GM19395 (cell line): ENCODE measurements around the gene PCDHA1.

ENCODE experiments used
- ATAC-seq: cut with Tn5 transposase; IDR thresholded peaks from one replicate; pipeline ENCODE4 v1.9.1; 2021; ENCODE audit warnings: mild to moderate bottlenecking, moderate library complexity; ENCODE audit not compliant: unreplicated experiment

PCDHA1 gene

DNA sequence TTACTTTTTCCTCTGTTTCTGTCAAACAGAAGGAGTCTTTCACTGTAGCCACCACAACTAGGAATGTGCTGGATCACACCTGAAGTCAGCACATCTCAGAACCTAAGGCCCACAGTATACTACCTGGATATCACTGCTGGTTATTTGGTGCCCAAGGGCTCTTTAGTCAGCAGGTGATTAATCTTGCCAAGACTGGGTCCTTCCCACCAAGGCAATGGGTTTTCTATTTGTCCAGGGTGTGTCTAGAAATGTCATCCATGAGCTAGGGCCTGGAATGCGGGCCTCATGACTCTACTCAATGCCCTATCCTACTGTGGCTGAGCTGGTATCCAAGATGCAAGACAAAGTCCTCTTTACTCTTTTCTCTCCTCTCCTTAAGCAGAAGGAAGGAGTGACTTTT, 130.4 kb downstream of the PCDHA1 start:
- no peak for ATAC-seq

- ATAC-seq: no peak
Measured at GRCh38 chr5:140923601-140924000, 137.7 kb downstream of the PCDHA1 start.

DNA sequence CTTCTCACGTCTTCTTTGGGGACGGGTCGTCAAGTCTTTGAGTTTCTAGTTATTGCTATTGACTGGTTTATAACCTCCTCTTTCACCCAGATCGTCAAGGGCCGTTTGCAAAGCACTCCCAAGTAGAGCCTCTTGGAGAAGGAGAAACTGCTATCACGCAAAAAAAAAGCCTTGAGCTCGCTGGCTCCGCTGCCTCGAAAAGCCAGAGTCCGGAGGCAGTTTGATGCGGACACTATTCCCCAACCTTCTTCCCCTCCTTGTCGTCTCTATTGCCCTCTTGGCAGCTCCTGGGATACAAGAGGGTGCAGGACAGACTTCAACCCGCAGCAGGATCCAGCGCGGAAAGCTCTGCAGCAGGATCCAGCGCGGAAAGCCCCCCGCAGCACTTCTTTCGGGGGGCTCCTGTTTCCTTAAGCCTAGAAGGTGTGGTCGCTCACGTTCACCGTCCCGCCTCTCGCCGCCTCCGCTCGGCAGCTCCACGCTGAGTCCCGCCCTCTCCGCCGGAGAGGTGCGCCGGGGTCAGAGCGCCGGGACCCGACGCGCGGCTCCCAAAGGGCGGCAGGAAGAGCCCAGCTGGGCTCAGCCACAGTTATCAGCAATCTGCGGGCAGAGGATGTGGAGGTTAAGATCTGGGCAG, 140.0 kb downstream of the PCDHA1 start, which contains the start of gene PCDHAC1:
Gene PCDHAC1, plus strand, starts transcription at position 494 of the 637 bp plus-strand sequence. CDS start 594 bp downstream, outside the sequence.
- ATAC-seq: no peak

DNA sequence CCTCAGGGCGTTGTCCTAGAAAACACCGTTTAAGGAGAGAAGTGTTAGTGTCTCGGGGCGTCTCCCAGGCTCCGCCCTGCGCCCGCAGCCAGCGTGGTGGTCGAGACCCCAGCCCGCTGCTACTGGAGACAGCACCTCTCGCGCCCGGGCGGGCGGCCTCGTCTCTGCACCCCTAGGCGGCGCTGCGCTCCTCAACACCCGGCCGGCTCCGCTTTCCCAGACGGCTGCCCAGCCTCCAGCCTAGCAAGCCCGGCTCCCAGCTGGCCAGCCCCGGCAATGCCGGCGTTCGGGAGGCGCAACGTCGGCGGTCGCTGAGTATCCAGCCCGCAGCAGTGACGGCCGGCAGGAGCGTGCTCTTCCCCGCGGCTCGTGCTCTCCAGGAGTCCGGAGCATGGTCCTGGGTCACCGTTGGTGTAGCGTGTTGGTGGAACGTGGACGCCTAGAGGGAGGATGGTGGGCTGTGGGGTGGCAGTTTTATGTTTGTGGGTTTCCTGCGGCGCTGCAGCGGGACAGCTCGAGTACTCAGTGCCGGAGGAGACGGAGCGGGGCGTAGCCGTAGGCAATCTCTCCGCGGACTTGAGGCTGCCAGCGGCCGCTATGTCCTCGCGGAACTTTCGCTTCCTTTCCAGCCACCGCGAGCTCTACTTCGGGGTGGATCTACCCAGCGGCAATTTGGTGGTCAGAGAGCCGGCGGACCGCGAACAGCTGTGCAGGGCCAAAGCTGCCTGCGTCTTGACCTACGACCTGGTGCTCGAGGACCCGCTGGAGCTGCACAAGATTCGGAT, 140.7 kb downstream of the PCDHA1 start:
- no peak for ATAC-seq

GRCh38 chr5:140927228-140927573, 141.3 kb downstream of the PCDHA1 start:
- no peak for ATAC-seq

DNA sequence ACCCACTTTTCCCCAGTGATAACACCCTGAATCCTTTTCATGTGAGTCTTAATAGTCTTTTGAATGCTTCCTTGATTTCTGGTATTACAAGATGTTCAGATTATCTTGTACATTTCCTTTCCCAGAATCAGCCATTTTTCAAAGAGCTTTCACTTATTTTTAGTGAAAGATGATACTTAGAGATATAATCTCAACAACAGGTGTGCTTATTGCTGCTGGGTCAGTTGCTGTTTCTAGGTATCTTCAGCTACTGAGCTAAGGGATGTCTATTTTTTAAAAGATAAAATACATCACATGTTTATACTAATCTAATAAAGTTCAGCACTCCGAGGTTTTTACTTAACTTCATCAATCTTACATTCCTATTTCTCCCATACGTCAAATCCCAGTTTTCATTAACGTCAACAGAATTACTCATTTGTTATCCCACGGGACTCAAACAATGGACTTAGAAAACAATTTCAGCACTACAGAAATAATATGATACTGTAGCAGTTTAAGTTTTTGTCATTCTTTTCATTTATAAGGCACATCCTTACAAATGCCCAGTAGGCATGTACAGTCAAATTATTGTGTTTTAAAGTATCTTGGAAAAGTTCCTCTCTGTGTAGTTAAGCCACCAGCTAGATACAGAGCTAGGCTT, 149.1 kb downstream of the PCDHA1 start:
- no peak for ATAC-seq

GRCh38 chr5:140946578-140946977, 160.6 kb downstream of the PCDHA1 start:
- no peak for ATAC-seq

DNA sequence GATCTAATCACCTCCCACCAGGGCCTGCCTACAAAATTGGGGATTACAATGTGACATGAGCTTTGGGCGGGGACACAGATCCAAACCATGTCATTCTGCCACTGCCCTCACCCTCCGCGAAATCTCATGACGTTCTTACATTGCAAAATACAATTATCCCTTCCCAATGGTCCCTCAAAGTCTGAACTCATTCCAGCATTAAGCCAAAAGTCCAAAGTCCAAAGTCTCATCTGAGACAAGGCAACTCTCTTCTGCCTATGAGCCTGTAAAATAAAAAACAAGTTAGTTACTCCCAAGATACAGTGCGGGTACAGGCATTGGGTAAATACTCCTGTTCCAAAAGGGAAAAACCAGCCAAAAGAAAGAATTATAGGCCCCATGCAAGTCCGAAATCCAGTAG, 165.7 kb downstream of the PCDHA1 start:
- no peak for ATAC-seq

DNA sequence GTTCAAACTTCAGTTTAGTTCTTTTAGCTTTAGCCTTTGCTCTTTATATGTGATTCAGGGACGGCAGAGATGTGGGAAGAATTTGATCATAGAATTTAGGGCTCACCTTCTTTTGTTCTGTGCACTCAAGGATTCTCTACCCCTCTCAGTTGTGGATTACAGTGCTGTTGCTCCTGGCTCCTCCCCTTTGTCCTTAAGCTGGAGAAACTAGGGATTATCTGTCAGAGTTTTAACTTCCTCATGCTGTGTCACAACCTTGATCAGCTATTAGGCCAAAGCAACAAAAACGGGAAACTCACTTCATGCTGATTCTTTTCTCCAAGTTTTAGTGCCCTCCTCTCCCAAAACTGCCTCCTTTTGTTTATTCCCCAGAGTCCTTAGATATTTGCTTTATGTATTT, 167.3 kb downstream of the PCDHA1 start:
- ATAC-seq: no peak

DNA sequence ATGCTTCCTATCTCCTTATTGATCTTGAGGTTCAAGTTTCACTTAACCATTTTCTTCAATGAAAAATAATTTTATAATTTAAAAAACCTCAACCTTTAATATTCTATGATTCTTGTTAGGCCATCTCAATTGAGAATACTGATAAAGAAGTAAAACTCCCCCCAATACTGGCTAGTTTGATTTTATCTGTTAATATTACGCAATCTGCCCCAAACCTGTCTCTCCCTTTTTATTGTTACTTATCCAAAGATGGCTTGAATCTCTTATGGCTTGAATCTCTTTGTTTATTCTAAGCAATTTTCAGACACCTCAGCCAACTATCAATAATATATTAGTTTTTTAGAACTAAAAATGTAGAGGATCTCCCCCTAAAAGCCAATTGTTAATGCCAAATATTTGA, 176.2 kb downstream of the PCDHA1 start:
- ATAC-seq: no peak

DNA sequence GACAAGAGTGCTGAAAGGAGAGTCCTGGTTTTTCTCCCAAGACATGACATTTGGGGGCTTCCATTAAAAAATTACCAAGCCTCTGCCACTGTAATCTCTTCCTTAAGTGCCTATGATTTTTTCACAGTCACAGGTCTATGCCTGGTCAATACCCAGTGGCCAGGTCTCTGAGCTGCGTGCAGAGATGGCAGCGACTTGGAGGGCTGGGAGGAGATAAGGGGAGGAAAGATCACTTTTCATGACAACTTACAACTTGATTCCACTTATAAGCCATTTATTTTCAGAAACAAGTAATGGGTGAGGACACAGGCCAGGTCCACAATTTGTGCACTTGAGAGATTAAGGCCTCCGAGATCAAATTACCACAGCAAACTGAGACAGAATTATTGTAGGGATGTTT, 178.4 kb downstream of the PCDHA1 start:
- no peak for ATAC-seq

DNA sequence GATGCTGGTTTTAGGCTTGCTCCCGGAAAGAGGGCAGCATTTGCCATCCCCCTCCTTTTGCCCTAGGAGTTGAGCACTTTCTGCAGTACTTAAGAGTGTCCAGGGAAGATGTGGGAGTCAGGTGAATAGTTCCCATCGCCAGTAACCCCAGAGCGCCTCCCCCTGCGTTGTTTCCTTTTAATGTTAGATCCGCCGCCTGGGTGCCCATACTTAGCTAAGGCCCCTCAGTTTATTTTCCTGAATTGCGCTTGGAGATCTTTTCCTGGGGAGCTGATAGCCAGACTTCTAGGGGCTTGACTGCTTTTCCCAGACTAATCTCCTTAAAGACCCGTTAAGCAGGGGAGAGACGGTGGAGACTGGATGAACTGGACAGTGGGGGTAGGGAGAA, 180.0 kb downstream of the PCDHA1 start:
- ATAC-seq: no peak

GRCh38 chr5:140966293-140967225, 180.6 kb downstream of the PCDHA1 start, which contains the start of gene PCDHAC2:
Gene PCDHAC2, plus strand, starts transcription at chr5:140966476. Its CDS starts 291 bp downstream, at chr5:140966767.
- ATAC-seq: no peak

- ATAC-seq: no peak
Measured at GRCh38 chr5:140967226-140967893, 181.4 kb downstream of the PCDHA1 start.

DNA sequence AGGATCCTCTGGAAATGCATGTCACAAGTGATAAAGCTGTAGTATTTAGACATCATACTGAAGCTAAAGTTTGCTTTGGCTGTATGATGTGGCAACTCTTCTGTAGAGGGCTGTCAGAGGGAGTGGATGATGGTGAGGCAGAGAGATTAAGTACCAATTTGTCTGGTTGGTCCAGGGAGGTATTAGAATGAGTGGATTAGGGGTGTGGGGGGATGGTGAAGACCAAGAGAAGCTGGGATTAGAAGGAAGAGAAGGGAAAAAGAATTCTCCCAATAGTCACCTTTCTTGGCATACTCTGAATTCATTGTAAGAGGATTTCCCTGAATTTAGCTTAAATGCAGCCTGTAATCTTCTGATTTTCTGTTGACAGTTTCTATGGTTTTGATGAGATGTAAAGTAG, 183.9 kb downstream of the PCDHA1 start:
- no peak for ATAC-seq

GRCh38 chr5:140973550-140973949, 187.6 kb downstream of the PCDHA1 start:
- ATAC-seq: no peak

- ATAC-seq: no peak
Measured at GRCh38 chr5:140977003-140977402, 191.1 kb downstream of the PCDHA1 start.

DNA sequence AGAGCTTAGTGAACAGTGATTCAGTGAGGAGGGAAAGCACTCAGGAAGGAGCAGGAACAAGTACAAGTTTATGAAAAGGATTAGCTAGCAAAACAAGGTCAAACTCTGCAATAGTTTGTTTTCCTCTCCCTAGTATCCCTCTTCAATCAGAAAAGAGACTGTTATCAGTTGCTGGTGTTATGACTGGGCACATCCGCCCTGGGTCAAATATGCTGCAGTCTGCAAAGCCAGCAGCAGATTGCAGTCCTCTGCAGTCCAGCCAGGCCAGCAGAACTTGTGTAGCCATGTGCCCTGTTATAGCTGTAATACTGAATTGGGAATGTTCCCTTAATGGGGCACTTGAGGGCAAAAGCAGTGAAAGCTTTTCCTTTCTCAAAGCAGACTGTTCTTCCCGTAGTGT, 192.3 kb downstream of the PCDHA1 start:
- no peak for ATAC-seq

DNA sequence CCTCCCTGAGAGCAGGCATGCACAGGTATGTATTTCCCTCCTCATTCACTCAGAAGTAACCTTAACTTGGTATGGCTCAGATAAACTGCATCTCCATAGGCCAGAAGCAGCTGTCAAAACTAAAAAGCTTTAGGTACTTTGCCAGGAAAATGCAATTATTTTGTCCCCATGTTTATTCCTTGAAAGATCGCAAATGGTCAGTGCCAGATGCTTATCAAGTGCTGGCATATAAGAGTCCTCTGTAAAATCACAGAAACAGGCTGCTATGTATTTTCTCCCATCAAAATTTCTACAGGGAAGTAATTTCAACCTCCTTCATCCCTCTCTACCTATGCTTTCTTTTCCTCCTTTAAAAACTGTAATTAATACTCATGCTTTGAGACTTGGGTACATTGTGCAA, 193.0 kb downstream of the PCDHA1 start:
- ATAC-seq: no peak

DNA sequence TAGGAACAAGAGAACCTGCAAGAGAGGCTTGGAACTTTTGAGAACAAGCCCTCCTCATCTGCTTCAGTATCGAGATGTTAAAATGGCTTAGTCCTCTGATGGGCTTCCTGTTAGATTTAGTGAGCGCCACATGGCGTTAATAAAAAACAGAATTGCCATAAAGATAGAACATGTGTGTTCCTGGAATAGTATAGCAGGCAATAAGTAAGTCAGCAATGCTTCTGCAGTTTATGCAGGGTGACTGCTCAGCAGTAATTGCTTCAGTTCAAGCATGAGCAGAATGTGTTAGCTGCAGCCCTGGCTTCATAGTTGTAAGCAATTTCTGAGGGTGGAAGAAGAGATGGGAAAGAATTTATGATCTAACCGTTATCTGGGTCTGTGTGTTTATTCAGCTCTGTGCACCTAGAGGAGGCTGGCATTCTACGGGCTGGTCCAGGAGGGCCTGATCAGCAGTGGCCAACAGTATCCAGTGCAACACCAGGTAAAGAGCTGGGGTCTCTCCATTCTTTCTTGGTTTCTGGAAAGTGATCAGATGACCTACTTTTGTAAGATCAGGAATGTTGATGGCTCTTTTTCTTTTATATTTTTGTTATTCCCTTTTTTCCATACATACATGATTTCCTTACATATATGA, 196.3 kb downstream of the PCDHA1 start:
- ATAC-seq: no peak
